ENCODE measurements around the gene TUBA3E.
A peak's percentile ranks its signal among the peaks of the same experiment; 100 is the strongest.
"Not testable (repeated sequence)": the region's sequence is repeated elsewhere in the genome, so short reads cannot be mapped to it uniquely, and the experiment has no call there.

The TUBA3E gene

DNA sequence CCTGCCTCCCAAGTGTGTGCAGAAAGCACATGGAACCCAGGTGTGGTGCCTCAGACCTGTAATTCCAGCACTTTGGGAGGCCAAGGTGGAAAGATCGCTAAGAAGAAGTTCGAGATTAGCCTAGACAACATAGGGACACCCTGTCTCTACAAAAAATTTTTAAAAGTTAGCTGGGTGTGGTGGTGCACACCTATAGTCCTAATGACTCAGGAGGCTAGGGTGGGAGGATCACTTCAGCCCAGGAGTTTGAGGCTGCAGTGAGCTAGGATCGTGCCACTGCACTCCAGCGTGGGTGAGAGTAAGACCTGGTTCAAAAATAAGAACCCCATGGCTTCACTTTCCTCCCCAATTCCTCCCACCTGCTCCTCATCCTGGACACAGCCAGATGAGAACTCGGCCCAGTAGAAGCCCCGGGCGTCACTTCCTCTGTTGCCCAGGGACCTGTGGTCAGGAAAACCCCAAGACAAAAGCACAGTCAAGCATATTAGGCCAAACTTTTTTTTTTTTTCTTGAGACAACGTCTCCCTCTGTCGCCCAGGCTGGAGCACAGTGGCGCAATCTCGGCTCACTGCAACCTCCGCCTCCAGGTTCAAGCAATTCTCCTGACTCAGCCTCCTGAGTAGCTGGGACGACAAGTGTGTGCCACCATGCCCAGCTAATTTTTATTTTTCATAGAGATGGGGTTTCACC is 40.3 kb downstream of the TUBA3E start:
- not testable (repeated sequence) for H3K27me3 ChIP-seq, H3K9me3 ChIP-seq
- peaks cover 63% of the 10 kb centered on the region for H3K36me3 ChIP-seq
- peak; percentile 93 for TF ChIP-seq Cebpa-rat (IDR thresholded peaks at IDR 0.05)
- H3K9ac ChIP-seq, result peak overlapping the region; percentile 71
- peak overlapping the region; percentile 48; the same call in 1 of the 2 replicates for H3K4me3 ChIP-seq
- peaks cover 56% of the 10 kb centered on the region for H3K4me1 ChIP-seq
- peaks cover 79% of the 10 kb centered on the region for H4K20me1 ChIP-seq
- peak overlapping the region; percentile 92 for H3K27ac ChIP-seq
- H3K4me2 ChIP-seq, result peak overlapping the region; percentile 86

DNA sequence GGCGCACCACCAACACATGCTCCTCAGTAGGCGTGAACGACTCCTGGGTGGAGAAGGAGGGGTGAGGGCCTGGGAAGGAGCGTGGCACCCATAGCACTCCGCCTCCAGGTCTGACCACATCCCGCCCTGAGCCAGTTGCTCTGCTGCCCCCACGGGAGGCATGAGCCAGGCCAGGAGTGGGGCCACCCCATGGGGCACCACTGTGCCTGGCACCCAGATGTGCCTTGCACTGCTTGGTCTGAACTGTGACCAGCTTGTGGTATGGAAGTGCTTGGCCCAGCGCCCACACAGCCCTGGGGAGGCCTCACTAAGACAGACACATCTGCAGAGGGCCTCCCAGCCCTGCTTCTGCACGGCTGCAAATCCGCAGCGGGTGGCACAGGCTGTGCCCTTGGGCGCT is 40.9 kb downstream of the TUBA3E start:
- H3K27me3 ChIP-seq, H3K9me3 ChIP-seq: not testable (repeated sequence)
- Histone ChIP-seq H3K4me3 (peak overlapping the region; percentile 48; the same call in 1 of the 2 replicates), H3K4me1 (peaks cover 56% of the 10 kb centered on the region), H3K4me2 (peak overlapping the region; percentile 86), H3K9ac (peak overlapping the region; percentile 71), H3K36me3 (peaks cover 63% of the 10 kb centered on the region), H4K20me1 (peaks cover 72% of the 10 kb centered on the region), H3K27ac (peak overlapping the region; percentile 92)

DNA sequence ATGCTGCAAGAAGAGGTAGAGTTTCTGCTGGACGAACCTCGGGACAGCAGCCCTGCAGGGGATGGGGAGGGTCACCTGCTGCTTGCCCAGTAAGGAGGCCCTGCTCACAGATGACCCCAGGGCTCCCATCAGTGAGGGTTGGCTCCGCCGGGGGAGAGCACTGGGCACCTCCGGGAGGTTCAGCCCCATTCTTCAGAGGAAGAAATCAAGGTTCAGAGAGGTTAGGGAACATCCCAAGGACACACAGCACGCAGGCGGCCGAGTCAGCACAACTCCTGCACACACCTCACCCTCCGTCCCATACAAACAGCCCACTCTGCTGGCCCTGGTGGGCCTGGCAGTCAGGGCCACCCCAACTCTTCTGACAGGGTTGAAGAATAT is 41.6 kb downstream of the TUBA3E start:
- no peaks in the 10 kb centered on the region for H3K27me3 ChIP-seq
- peaks cover 66% of the 10 kb centered on the region for H4K20me1 ChIP-seq
- H3K4me2 ChIP-seq, result peak overlapping the region; percentile 86
- no peaks in the 10 kb centered on the region for H3K9me3 ChIP-seq
- no peak overlapping the region for H3K4me3 ChIP-seq
- TF ChIP-seq Cebpa-rat (IDR thresholded peaks at IDR 0.05), result no peak
- peaks cover 66% of the 10 kb centered on the region for H3K36me3 ChIP-seq
- peaks cover 56% of the 10 kb centered on the region for H3K4me1 ChIP-seq
- H3K9ac ChIP-seq, result no peak overlapping the region; the same call in 1 of the 2 replicates
- peak overlapping the region; percentile 47 for H3K27ac ChIP-seq

DNA sequence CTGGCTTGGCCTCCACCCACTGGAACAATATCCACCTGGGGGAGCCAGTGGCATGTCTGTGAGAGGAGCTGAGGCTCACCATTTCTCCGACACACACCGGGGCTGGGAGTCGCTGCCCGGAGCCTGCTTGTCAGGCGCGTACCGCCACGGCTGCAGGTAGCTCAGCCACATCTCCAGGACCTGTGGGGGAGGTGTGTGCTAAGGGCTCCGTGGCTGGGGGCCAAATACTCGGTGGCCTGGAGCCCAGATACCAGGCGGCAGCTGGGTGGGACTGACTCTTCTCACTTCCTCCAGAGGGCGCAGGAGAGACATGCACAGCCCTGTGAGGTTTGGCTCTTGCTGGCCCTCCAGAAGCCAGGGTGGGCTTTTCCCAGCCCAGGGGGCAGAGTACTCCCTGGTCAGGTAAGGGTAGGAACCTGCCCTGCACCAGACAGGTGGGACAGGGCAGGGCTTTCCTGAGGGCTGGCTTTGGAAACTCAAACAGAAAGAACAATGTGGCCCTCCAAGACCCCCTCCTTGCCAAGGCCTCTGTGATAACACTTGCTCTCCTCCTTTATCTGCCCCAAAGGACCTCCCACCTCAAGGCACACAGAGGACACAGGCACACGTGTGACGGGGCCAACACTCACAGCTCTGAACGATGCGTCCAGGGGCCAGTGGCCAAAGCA is 42.1 kb downstream of the TUBA3E start:
- not testable (repeated sequence) for H3K4me3 ChIP-seq, H3K27me3 ChIP-seq, H3K9me3 ChIP-seq, H3K9ac ChIP-seq
- Histone ChIP-seq H3K4me2 (peak overlapping the region; percentile 86), H4K20me1 (peaks cover 60% of the 10 kb centered on the region), H3K27ac (peak overlapping the region; percentile 47), H3K36me3 (peaks cover 63% of the 10 kb centered on the region), H3K4me1 (peaks cover 51% of the 10 kb centered on the region)

DNA sequence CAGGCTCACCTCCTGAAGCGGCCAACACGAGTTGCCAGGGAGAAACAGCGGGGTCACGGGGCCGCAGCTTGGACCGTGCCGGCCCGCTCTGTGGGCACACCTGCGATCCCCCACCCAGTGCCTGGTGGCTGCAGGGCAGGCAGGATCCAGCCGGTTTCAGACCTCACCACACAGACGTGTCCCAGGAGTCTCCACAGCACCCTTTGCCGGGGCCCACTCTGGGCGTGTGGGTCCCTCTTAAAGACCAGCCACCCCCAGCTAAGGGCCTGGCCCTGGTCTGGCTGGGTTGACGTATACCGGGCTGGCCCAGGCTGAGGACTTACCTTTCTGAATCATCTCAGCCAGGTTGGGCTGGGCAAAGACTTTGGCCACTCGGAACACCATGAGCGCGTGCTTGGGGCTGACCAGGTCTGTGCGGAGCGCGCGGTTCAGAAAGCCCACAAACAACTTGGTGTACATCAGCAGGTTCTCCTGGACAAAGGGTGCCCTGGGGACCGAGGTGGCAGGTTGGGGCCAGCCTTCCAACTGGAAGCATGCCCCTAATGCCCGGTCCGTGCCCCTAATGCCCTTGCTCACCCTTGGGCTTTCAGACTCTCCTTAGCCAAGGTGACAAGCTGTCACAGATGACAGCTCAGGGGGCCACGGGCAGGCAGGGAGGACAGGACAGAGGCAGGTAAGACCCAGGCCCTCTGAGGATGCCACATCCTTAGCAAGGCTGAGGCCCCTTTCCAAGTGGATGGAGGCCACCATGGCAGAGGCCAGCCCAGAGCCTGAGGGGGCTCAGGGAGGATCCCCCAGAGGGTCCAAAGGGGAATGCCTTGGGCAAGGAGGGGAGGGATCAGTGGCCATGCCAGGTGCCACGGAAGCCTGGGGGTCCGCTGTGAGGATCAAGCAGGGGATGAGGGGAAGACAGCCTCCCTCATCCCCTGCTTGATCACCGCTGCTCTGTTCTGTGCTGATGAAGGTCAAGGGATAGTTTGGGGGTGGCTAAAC is 43.2 kb downstream of the TUBA3E start:
- H3K4me3 ChIP-seq, result no peak overlapping the region
- H4K20me1 ChIP-seq, result peaks cover 50% of the 10 kb centered on the region
- peaks cover 70% of the 10 kb centered on the region for H3K36me3 ChIP-seq
- no peak overlapping the region for H3K4me2 ChIP-seq
- peaks cover 44% of the 10 kb centered on the region for H3K4me1 ChIP-seq
- H3K27me3 ChIP-seq, result no peaks in the 10 kb centered on the region
- TF ChIP-seq Cebpa-rat (IDR thresholded peaks at IDR 0.05), result no peak
- H3K9ac ChIP-seq, result no peak overlapping the region
- H3K27ac ChIP-seq, result 0 out of 2 replicates have a peak overlapping the region, but pooled peaks have one; percentile 6
- H3K9me3 ChIP-seq, result no peaks in the 10 kb centered on the region

DNA sequence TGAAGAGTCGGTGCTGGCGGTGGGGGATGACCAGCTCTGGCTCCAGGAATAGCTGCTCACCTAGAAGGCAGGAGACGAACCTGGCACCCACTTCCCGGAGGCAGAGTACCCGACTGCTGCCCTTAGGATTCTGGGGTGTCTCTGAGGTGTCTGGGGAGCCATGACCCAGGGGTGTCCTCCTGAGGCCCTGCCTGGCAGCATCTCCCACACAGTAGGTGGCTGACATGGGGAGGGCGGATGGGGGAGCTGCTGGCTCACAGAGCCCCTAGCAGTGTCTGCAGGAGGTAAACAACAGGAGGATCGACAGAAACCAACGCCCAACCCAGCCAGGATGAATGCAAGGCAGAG is 43.8 kb downstream of the TUBA3E start:
- Histone ChIP-seq H4K20me1 (peaks cover 43% of the 10 kb centered on the region), H3K36me3 (peaks cover 63% of the 10 kb centered on the region), H3K4me1 (peaks cover 39% of the 10 kb centered on the region)
- not testable (repeated sequence) for H3K4me3 ChIP-seq, H3K4me2 ChIP-seq, H3K27ac ChIP-seq, H3K9ac ChIP-seq, H3K9me3 ChIP-seq, H3K27me3 ChIP-seq

DNA sequence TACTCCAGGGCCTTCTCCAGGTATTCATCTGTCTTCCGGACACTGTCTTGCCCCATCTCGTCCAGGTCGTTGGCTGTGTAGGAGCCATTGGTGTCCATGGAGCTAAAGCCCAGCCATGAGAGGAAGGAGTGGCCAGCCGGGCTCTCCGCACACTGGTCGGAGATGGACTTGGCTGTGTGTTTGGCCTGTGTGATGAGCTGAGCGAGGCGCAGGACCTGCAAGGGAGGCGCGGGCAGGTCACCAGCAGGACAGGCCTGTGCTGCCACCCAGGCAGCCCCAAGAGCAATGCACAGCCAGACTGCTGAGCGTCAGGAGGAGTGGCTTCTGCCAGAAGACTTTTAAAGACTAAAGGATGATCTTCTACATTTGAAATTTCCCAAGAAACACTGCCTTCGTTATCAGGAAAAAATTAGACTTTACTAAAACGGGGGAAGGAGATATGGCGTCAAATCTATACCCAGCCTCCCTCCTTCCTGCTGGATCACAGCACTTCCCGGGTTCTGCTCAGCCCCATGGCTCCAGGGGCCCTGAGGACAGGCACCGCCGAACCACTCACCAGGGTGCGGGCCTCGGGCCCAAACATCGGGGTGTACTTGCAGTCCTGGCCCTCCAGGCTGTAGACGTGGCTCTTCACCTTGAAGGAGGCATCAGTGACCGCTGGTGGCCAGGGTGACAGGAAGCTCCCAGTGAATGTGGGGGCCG is 44.4 kb downstream of the TUBA3E start:
- H3K4me1 ChIP-seq, result peaks cover 39% of the 10 kb centered on the region
- not testable (repeated sequence) for H3K9ac ChIP-seq, H3K27ac ChIP-seq, H3K4me2 ChIP-seq, H3K9me3 ChIP-seq, H3K27me3 ChIP-seq, H3K4me3 ChIP-seq
- peaks cover 59% of the 10 kb centered on the region for H3K36me3 ChIP-seq
- H4K20me1 ChIP-seq, result peaks cover 38% of the 10 kb centered on the region

DNA sequence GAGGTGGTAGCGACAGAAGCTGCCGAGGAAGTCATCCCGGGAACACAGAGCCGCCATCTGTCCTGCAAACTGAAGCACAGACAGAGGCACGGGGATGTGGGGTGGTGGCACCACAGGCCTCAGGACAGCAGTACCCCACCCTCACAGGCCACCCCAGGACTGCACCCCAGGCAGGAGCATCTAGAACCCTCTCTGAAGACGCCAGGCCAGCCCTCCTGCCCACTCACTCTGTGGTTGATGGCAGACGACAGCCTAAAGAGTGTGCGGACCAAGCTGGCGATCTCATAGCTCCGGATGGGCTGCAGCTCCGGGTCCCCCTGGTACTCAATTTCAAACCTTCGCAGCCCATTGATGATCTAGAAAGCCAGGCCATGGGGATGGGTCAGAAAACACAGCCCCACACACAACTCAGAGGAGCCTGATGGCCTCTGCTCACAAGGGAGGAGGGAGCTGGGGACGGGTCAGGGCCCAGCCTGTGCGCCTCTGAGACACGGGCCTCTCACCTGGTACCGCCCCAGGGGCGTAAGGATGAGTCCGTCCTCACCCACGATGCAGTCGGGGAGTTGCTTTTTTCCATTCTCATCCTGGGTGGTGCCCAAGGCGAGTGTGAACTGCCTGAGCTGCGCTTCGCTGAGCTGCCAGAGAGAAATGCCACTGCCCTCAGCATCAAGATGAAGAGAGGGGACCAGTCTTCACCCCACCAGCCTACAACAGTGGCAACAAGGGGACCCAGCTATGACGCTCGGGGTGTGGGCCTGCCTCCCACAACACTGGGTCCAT is 45.2 kb downstream of the TUBA3E start:
- H3K9ac ChIP-seq, result no peak overlapping the region
- no peak overlapping the region for H3K27ac ChIP-seq
- H3K4me3 ChIP-seq, result no peak overlapping the region
- TF ChIP-seq Cebpa-rat (IDR thresholded peaks at IDR 0.05), result no peak
- H3K36me3 ChIP-seq, result peaks cover 56% of the 10 kb centered on the region
- H4K20me1 ChIP-seq, result peaks cover 30% of the 10 kb centered on the region
- H3K4me2 ChIP-seq, result no peak overlapping the region
- H3K27me3 ChIP-seq, result no peaks in the 10 kb centered on the region
- H3K4me1 ChIP-seq, result peaks cover 36% of the 10 kb centered on the region
- no peaks in the 10 kb centered on the region for H3K9me3 ChIP-seq

DNA sequence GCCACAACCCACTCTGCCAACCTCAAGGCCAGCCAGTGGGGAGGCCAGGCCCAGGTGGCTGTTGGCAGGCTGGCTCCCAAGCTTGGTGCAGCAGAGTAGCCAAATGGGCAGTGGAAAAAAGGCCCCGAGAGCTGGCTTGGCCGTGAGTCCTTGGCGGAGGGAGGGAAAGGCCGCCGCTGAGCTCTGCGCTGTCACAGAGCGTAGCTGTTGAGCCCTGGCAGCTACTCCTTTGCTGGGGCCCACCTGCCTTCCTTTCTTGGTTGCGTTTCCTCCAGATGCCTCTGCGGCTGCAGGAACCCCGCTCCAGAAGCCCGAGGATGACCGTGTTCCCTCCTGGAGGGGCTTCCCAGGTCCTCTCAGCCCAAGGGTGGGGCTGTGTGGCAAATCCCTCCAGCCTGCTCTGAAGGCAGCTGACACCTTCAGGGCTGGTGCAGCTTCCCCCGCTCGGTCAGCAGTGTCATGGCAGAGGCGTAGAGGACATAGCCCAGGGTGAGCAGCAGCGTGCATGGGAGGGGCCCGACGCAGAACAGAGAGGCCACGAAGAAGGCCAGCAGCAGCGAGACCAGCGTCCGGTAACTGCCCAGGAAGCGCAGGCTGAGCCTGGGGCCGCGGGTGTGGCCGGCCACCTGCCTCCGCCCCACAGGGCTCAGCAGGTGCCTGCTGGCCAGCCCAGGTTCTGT is 46.0 kb downstream of the TUBA3E start:
- H3K27ac ChIP-seq, H3K9ac ChIP-seq, H3K27me3 ChIP-seq, H3K9me3 ChIP-seq, H3K4me3 ChIP-seq, H3K4me2 ChIP-seq: not testable (repeated sequence)
- peaks cover 56% of the 10 kb centered on the region for H3K36me3 ChIP-seq
- H4K20me1 ChIP-seq, result peaks cover 24% of the 10 kb centered on the region
- H3K4me1 ChIP-seq, result peaks cover 29% of the 10 kb centered on the region

DNA sequence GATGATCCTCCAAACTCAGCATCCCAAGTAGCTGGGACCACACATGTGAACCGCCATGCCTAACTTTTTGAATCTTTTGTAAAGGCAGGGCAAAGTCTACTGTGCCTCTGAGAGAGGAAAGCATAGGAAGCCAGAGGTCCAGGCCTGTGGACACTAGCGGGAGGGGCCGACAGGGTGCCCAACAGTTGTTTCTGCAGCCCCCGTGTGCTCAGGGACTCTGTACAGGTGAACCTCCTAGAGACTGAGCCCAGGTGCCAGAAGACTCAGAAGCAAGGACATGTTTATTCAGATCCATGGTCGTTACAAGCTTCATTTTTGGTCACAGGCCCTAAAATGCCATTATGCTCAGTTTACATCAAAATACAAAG is 47.1 kb downstream of the TUBA3E start:
- not testable (repeated sequence) for H3K27me3 ChIP-seq, H3K9me3 ChIP-seq, H3K4me2 ChIP-seq, H3K9ac ChIP-seq, H3K27ac ChIP-seq, H3K4me3 ChIP-seq
- Histone ChIP-seq H3K36me3 (peaks cover 56% of the 10 kb centered on the region), H4K20me1 (peaks cover 15% of the 10 kb centered on the region), H3K4me1 (peaks cover 17% of the 10 kb centered on the region)

Data from BLaER1 (cell line).